ENCODE data around the gene ASTN2. TPM values are rescaled to one million over a fixed set of nuclear protein-coding genes. Genes with fewer than 3 reads are reported as not detected.

Gene ASTN2
- total RNA-seq, 1 donor from 2014 or later, result 29.0 TPM

DNA sequence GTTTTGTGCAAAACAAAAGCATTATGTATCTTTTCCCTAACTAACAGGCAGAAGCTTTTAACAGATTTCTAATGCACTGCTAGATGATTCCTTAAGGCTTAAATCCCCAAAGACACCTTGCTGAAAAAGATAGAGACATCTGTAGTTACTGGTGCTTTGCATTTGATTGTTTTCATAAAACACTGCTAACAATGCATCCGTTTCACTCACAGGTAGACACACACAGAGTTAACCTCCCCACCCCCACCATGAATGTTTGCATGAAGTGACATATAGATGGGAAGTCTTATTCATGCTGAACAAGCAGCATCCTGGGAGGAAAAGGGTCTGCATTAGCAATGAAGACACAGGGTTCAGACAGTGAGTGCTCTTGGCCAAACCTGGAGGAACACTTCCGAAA, 100.9 kb downstream of the ASTN2 start:
- TF ChIP-seq CTCF (IDR thresholded peaks at IDR 0.05; ENCODE audit: unreplicated experiment), result no peak
- no peaks in the 10 kb centered on the region for H3K9me3 Mint-ChIP-seq (ENCODE audit: low read depth)
- no peak overlapping the region for H3K27ac Mint-ChIP-seq
- H3K4me1 Mint-ChIP-seq (ENCODE audit: low read depth), result no peaks in the 10 kb centered on the region
- no peak for DNase-seq (ENCODE audit: low spot score, unreplicated experiment)
- no peak overlapping the region for H3K4me3 Mint-ChIP-seq (ENCODE audit: low read depth)
- H3K27me3 Mint-ChIP-seq, result no peaks in the 10 kb centered on the region
- no peaks in the 10 kb centered on the region for H3K36me3 Mint-ChIP-seq (ENCODE audit: insufficient read depth)

- H3K9me3 Mint-ChIP-seq (ENCODE audit: low read depth), result no peaks in the 10 kb centered on the region
- no peak overlapping the region for H3K27ac Mint-ChIP-seq
- H3K27me3 Mint-ChIP-seq, result peaks cover 2% of the 10 kb centered on the region
- H3K36me3 Mint-ChIP-seq (ENCODE audit: insufficient read depth), result no peaks in the 10 kb centered on the region
- DNase-seq (ENCODE audit: low spot score, unreplicated experiment), result no peak
- TF ChIP-seq CTCF (IDR thresholded peaks at IDR 0.05; ENCODE audit: unreplicated experiment), result no peak
- H3K4me1 Mint-ChIP-seq (ENCODE audit: low read depth), result peaks cover 12% of the 10 kb centered on the region
- H3K4me3 Mint-ChIP-seq (ENCODE audit: low read depth), result no peak overlapping the region
These were observed 107.2 kb downstream of the ASTN2 start for GRCh38 chr9:117307701-117308100.

GRCh38 chr9:117306032-117306431, 108.8 kb downstream of the ASTN2 start:
- no peaks in the 10 kb centered on the region for H3K9me3 Mint-ChIP-seq (ENCODE audit: low read depth)
- TF ChIP-seq CTCF (IDR thresholded peaks at IDR 0.05; ENCODE audit: unreplicated experiment), result no peak
- no peak overlapping the region for H3K4me3 Mint-ChIP-seq (ENCODE audit: low read depth)
- peaks cover 12% of the 10 kb centered on the region for H3K4me1 Mint-ChIP-seq (ENCODE audit: low read depth)
- DNase-seq (ENCODE audit: low spot score, unreplicated experiment), result no peak
- H3K27me3 Mint-ChIP-seq, result peaks cover 2% of the 10 kb centered on the region
- H3K36me3 Mint-ChIP-seq (ENCODE audit: insufficient read depth), result no peaks in the 10 kb centered on the region
- no peak overlapping the region for H3K27ac Mint-ChIP-seq

DNA sequence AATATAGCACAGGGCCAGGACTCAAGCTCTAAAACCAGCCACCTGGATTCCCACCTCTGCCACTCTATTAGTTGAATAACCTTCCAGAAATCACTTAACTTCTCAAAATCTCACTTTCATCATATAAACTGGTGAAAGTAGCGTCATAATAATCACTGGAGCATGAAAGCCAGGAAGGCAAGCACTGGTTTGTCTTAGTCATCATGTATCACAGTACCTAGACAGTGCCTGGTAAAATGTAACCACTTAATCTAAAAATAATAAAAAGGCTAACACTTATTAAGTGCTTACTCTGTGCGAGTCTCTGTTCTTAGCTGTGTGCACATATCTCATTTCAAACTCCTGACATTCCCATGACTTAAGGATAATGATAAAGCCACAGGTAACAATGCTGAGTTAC, 109.4 kb downstream of the ASTN2 start:
- H3K27me3 Mint-ChIP-seq, result peaks cover 2% of the 10 kb centered on the region
- H3K4me3 Mint-ChIP-seq (ENCODE audit: low read depth), result no peak overlapping the region
- no peaks in the 10 kb centered on the region for H3K9me3 Mint-ChIP-seq (ENCODE audit: low read depth)
- H3K4me1 Mint-ChIP-seq (ENCODE audit: low read depth), result peaks cover 12% of the 10 kb centered on the region
- no peak for TF ChIP-seq CTCF (IDR thresholded peaks at IDR 0.05; ENCODE audit: unreplicated experiment)
- H3K36me3 Mint-ChIP-seq (ENCODE audit: insufficient read depth), result no peaks in the 10 kb centered on the region
- H3K27ac Mint-ChIP-seq, result no peak overlapping the region
- DNase-seq (ENCODE audit: low spot score, unreplicated experiment), result no peak

DNA sequence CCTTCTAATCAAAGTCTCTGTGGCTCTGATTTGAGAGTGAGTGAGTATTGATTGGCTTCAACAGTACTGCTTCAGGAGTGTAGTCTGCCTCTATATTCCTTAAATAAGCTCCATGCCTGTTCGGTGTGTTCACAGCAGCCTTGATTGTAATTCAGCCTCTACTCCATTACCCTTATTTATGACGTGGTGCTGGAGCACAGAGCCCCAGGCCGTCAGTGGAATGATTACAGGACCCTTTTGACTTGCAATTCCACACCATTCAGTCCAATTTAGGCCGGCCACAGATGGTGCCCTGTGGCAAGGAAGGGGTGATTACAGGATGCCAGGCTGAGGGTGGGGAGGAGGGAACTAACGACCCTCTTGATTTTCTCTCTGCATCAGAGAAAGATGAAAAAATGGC, 110.3 kb downstream of the ASTN2 start:
- H3K27ac Mint-ChIP-seq, result no peak overlapping the region
- no peak for TF ChIP-seq CTCF (IDR thresholded peaks at IDR 0.05; ENCODE audit: unreplicated experiment)
- H3K4me1 Mint-ChIP-seq (ENCODE audit: low read depth), result peaks cover 14% of the 10 kb centered on the region
- no peak overlapping the region for H3K4me3 Mint-ChIP-seq (ENCODE audit: low read depth)
- H3K9me3 Mint-ChIP-seq (ENCODE audit: low read depth), result no peaks in the 10 kb centered on the region
- no peak for DNase-seq (ENCODE audit: low spot score, unreplicated experiment)
- no peaks in the 10 kb centered on the region for H3K36me3 Mint-ChIP-seq (ENCODE audit: insufficient read depth)
- peaks cover 2% of the 10 kb centered on the region for H3K27me3 Mint-ChIP-seq

Data from progenitor cell of endocrine pancreas (in vitro differentiated cells).